Measurements from ENCODE around the gene IPO8. TPM values are rescaled to one million over a fixed set of nuclear protein-coding genes. Genes with fewer than 3 reads are reported as not detected.
"Not testable (repeated sequence)": the region's sequence is repeated elsewhere in the genome, so short reads cannot be mapped to it uniquely, and the experiment has no call there.

The IPO8 gene
- total and polyA plus RNA-seq, 12 donors: 5.0 to 64.6 (median 35.8) TPM

DNA sequence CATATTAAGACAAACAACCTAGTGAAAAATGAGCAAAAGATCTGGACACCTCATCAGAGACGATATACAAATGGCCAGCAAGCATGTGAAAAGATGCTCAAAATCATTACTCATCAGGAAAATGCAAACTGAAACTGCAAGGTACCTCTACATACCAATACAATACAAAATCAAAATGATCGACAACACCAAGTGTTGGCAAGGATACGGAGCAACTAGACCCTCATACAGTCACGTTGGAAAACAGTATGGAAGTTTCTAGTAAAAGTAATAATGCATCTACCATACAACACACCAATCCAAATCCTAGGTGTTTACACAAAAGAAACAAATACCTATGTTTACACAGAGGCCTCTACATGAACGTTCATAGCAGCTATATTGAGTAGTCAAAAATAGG lies 99.9 kb downstream of the IPO8 start:
- DNase-seq: no peak
- H3K27me3 ChIP-seq: no peaks in the 10 kb centered on the region
- WGBS, 4 donors: 84 to 92% (median 92%) methylated on average over 5 of the region's 5 CpGs
- H3K27ac ChIP-seq: no peak overlapping the region
- no peaks in the 10 kb centered on the region for H3K36me3 ChIP-seq (replicated peaks in 1 of 2)
- intact Hi-C loops (cut with DNase I): no loop called here
- no peaks in the 10 kb centered on the region for H3K4me1 ChIP-seq (replicated peaks in 1 of 2)
- TF ChIP-seq POLR2A (IDR thresholded peaks at IDR 0.05): no peak
- TF ChIP-seq, protein P1, sequence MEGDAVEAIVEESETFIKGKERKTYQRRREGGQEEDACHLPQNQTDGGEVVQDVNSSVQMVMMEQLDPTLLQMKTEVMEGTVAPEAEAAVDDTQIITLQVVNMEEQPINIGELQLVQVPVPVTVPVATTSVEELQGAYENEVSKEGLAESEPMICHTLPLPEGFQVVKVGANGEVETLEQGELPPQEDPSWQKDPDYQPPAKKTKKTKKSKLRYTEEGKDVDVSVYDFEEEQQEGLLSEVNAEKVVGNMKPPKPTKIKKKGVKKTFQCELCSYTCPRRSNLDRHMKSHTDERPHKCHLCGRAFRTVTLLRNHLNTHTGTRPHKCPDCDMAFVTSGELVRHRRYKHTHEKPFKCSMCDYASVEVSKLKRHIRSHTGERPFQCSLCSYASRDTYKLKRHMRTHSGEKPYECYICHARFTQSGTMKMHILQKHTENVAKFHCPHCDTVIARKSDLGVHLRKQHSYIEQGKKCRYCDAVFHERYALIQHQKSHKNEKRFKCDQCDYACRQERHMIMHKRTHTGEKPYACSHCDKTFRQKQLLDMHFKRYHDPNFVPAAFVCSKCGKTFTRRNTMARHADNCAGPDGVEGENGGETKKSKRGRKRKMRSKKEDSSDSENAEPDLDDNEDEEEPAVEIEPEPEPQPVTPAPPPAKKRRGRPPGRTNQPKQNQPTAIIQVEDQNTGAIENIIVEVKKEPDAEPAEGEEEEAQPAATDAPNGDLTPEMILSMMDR (IDR thresholded peaks at IDR 0.05): no peak
- H3K9me3 ChIP-seq (replicated peaks in 1 of 3): no peaks in the 10 kb centered on the region
- no peak overlapping the region for H3K4me3 ChIP-seq

DNA sequence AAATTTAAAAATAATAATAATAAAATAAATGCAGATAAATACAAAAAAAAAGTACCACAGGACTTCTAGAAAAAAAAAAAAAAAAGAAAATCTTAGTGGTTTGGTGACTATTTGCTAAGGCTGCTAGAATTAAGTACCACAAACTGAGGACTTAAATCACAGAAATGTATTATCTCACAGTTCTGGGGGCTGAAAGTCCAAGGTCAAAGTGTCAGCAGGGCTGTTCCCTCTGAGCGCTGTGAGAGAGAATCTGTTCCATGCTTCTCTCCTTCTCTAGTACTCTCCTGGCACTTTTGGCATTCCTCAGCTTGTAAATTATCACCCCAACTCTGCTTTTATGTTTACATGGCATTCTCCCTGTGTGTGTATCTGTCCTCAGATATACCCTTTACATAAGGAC lies 101.2 kb downstream of the IPO8 start:
- TF ChIP-seq POLR2A (IDR thresholded peaks at IDR 0.05): no peak
- TF ChIP-seq, protein P1 (IDR thresholded peaks at IDR 0.05): no peak
- intact Hi-C loops (cut with DNase I): no loop called here
- Histone ChIP-seq H3K27ac (no peak overlapping the region), H3K4me1 (replicated peaks in 1 of 2) (no peaks in the 10 kb centered on the region), H3K27me3 (no peaks in the 10 kb centered on the region), H3K36me3 (replicated peaks in 1 of 2) (no peaks in the 10 kb centered on the region), H3K4me3 (no peak overlapping the region), H3K9me3 (replicated peaks in 1 of 3) (no peaks in the 10 kb centered on the region)
- no peak for DNase-seq
- 78 to 100% (median 89%) methylated on average over 1 of the region's 1 CpG for WGBS, 4 donors

DNA sequence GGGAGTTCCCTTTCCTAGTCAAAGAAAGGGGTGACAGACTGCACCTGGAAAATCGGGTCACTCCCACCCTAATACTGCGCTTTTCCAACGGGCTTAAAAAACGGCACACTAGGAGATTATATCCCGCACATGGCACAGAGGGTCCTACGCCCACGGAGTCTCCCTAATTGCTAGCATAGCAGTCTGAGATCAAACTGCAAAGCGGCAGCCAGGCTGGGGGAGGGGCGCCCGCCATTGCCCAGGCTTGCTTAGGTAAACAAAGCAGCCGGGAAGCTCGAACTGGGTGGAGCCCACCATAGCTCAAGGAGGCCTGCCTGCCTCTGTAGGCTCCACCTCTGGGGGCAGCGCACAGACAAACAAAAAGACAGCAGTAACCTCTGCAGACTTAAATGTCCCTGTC lies 107.1 kb downstream of the IPO8 start:
- intact Hi-C loops (cut with DNase I); H3K9me3 ChIP-seq (replicated peaks in 1 of 3): not testable (repeated sequence)

DNA sequence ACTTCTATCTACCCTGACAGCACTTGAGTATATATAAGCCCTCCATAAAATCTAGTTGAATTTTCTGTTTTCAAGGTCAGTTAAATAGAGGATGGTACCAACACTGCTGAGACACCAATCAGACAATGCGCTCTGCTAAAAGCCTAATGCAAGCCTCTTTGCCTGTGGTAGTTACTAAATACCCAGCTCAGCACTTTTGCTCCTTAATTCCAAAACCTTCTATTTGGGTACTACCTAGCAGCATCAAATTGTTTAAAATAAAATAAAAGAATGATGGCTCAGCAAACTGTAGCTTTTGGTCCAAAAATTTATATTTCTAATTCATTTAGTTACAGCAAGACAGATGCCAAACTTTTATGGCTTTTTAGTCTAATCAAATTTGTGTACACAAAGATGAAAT lies 107.9 kb downstream of the IPO8 start:
- no peak overlapping the region for H3K4me3 ChIP-seq
- no peak for TF ChIP-seq POLR2A (IDR thresholded peaks at IDR 0.05)
- TF ChIP-seq, protein P1 (IDR thresholded peaks at IDR 0.05): no peak
- WGBS, 4 donors: 83 to 100% (median 94%) methylated on average over 1 of the region's 1 CpG
- DNase-seq: no peak
- no peaks in the 10 kb centered on the region for H3K4me1 ChIP-seq (replicated peaks in 1 of 2)
- no peaks in the 10 kb centered on the region for H3K9me3 ChIP-seq (replicated peaks in 1 of 3)
- H3K27me3 ChIP-seq: no peaks in the 10 kb centered on the region
- H3K36me3 ChIP-seq (replicated peaks in 1 of 2): no peaks in the 10 kb centered on the region
- intact Hi-C loops (cut with DNase I): no loop called here
- no peak overlapping the region for H3K27ac ChIP-seq

More for the DNA sequence above, 107.1 kb downstream of the IPO8 start:
- not testable (repeated sequence) for H3K27ac ChIP-seq; DNase-seq; H3K4me3 ChIP-seq; H3K27me3 ChIP-seq; H3K36me3 ChIP-seq (replicated peaks in 1 of 2); H3K4me1 ChIP-seq (replicated peaks in 1 of 2)
- 79 to 89% (median 89%) methylated on average over 11 to 13 of the region's 13 CpGs for WGBS, 4 donors

DNA sequence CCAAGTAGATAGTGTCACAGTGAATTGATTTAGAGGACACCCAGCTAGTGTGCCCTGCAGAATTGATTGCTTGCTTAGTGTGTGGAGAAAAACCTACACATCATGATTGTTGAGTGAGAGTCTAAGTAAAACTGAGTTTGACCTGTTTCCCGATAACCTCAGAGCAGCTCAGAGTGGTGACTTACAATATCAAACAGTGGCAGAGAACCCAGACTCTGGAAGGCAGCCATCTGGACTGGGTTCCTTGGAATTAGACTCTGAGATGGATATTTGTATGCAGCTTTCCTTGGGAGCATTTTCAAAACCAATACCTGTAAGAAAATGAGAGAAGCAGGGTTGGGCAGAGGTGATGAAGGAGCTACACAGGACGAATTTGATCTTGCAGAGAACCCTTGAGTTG lies 109.8 kb downstream of the IPO8 start:
- no peaks in the 10 kb centered on the region for H3K27me3 ChIP-seq
- H3K4me3 ChIP-seq: no peak overlapping the region
- WGBS, 4 donors: 74 to 93% (median 83%) methylated on average over 2 of the region's 2 CpGs
- H3K4me1 ChIP-seq (replicated peaks in 1 of 2): no peaks in the 10 kb centered on the region
- no peaks in the 10 kb centered on the region for H3K36me3 ChIP-seq (replicated peaks in 1 of 2)
- intact Hi-C loops (cut with DNase I): no loop called here
- H3K27ac ChIP-seq: no peak overlapping the region
- DNase-seq: no peak
- no peak for TF ChIP-seq POLR2A (IDR thresholded peaks at IDR 0.05)
- TF ChIP-seq, protein P1 (IDR thresholded peaks at IDR 0.05): no peak
- no peaks in the 10 kb centered on the region for H3K9me3 ChIP-seq (replicated peaks in 1 of 3)

All from adrenal gland (tissue), 12 donors.